T47D (cell line): ENCODE data around the gene IKZF3.
"Not testable (repeated sequence)": the region's sequence is repeated elsewhere in the genome, so short reads cannot be mapped to it uniquely, and the experiment has no call there.

Source experiments
- DNase-seq, 2 experiments: peaks; one replicate each; pipeline versions ENCODE4 v3.0.0 to v3.0.0-alpha.2; 2011 to 2012; ENCODE audit warnings: low read depth in 1 of 2, low spot score in 1 of 2
- JUND ChIP-seq: IDR thresholded peaks from 2 replicates; pipeline ENCODE4 v1.6.1; 2012; ENCODE audit warnings: low read depth
- in situ Hi-C: cut with HindIII; loops from 2 replicates; pipeline ENCODE4 v1.10.0; 2016; ENCODE audit warnings: low sequenced_read_pairs, low pct_unique_long_range_greater_than_20kb

The IKZF3 gene

GRCh38 chr17:39863918-39864746 lies at the start of gene IKZF3:
Gene IKZF3 (minus strand): TSS chr17:39864312. CDS start chr17:39864126, 186 bp downstream.
- DNase-seq = peak; percentile 69 to 75
- in situ Hi-C loops = no loop called here
- no peak for TF ChIP-seq JUND

- in situ Hi-C loops = no loop called here
- no peak for TF ChIP-seq JUND
- DNase-seq = no peak
Observed at GRCh38 chr17:39908789-39909352, 44.8 kb upstream of the IKZF3 start.

- DNase-seq = no peak
- no peak for TF ChIP-seq JUND
- in situ Hi-C loops = no loop called here
Observed at GRCh38 chr17:39904990-39905288, 40.8 kb upstream of the IKZF3 start.

GRCh38 chr17:39903158-39903884 lies 39.2 kb upstream of the IKZF3 start:
- TF ChIP-seq JUND = no peak
- DNase-seq = no peak
- in situ Hi-C loops = no loop called here

- in situ Hi-C loops = not testable (repeated sequence)
Observed at GRCh38 chr17:39902027-39902426, 37.9 kb upstream of the IKZF3 start.

GRCh38 chr17:39899215-39899614 lies 35.1 kb upstream of the IKZF3 start:
- in situ Hi-C loops = no loop called here
- DNase-seq = peak in 1 of 2 experiments; percentile 64
- TF ChIP-seq JUND = no peak

More at GRCh38 chr17:39902027-39902426, 37.9 kb upstream of the IKZF3 start:
- not testable (repeated sequence) for DNase-seq

GRCh38 chr17:39898088-39898487 lies 34.0 kb upstream of the IKZF3 start:
- no peak for DNase-seq
- TF ChIP-seq JUND = no peak

GRCh38 chr17:39894681-39895376 lies 30.7 kb upstream of the IKZF3 start:
- no peak for DNase-seq
- in situ Hi-C loops = no loop called here
- no peak for TF ChIP-seq JUND

More at GRCh38 chr17:39898088-39898487, 34.0 kb upstream of the IKZF3 start:
- in situ Hi-C loops = no loop called here

- no peak for DNase-seq
- TF ChIP-seq JUND = no peak
- in situ Hi-C loops = no loop called here
Observed at GRCh38 chr17:39889200-39889599, 25.1 kb upstream of the IKZF3 start.

GRCh38 chr17:39887078-39887477 lies 23.0 kb upstream of the IKZF3 start:
- in situ Hi-C loops = no loop called here
- no peak for DNase-seq
- TF ChIP-seq JUND = no peak

- DNase-seq, in situ Hi-C loops: not testable (repeated sequence)
Observed at GRCh38 chr17:39886102-39886501, 22.0 kb upstream of the IKZF3 start.

GRCh38 chr17:39872751-39873150 lies 8.6 kb upstream of the IKZF3 start:
- in situ Hi-C loops = no loop called here
- DNase-seq = peak in 1 of 2 experiments; percentile 44

More at GRCh38 chr17:39872751-39873150, 8.6 kb upstream of the IKZF3 start:
- TF ChIP-seq JUND = no peak
